Muscle of arm (tissue), 12 donors: Measurements from ENCODE around the gene SGMS1. TPM values are rescaled to one million over a fixed set of nuclear protein-coding genes. Genes with fewer than 3 reads are reported as not detected.
"Not testable (repeated sequence)": the region's sequence is repeated elsewhere in the genome, so short reads cannot be mapped to it uniquely, and the experiment has no call there.

Source experiments
- DNase-seq: peaks from one replicate; pipeline ENCODE4 v3.0.0-alpha.2; 2013
- polyA plus RNA-seq, 12 donors: library from polyadenylated mRNA; unstranded; fragments of 120-200 nt; gene quantifications; one replicate each; pipeline ENCODE4 v1.2.1, GENCODE V29; 2013; ENCODE audit not compliant: insufficient read length in 12 of 12

The SGMS1 gene
- polyA plus RNA-seq, 12 donors: 17.4 to 34.6 (median 22.1) TPM; not detected in 1

DNA sequence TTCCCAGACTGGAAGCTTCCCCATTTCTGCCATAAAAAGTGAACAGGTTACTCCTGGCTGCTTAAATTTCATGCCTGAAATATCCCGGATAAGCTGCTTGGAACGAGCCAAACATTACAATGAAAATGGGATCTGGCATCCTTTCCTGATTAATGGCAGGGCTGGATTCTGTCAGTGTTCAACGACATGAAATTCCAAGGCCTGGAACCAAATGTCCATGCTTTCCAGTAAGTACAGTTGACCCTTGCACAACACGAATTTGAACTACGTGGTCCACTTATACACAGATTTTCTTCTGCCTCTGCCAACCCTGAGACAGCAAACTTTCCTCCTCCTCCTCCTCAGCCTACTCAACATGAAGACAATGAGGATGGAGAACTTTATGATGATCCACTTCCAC lies 65.4 kb downstream of the SGMS1 start:
- DNase-seq: no peak

DNA sequence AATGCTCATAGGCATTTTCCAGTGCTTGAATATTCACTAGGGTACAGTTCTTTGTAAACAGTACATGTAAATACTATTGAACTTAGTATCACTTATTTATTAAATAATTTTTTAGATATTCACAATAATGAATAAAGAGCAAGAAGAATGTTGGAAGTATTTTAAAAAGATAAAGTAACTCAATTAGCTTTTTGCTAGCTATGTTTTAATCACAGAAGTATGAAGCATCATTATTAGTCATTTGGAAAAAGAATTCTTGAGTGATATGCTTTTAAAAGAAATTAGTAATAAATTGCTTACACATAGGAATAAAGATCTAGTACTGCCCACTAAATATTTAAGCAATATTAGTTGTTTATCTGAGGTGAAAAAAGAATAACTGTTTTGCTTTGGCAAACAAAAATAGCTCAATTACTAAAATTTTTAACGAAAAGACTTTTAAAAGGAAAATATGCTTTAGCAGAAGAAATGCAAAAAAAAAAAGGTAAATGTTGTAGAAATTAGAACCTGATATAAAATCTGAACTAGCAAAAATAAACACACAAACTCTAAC lies 66.5 kb downstream of the SGMS1 start:
- no peak for DNase-seq

DNA sequence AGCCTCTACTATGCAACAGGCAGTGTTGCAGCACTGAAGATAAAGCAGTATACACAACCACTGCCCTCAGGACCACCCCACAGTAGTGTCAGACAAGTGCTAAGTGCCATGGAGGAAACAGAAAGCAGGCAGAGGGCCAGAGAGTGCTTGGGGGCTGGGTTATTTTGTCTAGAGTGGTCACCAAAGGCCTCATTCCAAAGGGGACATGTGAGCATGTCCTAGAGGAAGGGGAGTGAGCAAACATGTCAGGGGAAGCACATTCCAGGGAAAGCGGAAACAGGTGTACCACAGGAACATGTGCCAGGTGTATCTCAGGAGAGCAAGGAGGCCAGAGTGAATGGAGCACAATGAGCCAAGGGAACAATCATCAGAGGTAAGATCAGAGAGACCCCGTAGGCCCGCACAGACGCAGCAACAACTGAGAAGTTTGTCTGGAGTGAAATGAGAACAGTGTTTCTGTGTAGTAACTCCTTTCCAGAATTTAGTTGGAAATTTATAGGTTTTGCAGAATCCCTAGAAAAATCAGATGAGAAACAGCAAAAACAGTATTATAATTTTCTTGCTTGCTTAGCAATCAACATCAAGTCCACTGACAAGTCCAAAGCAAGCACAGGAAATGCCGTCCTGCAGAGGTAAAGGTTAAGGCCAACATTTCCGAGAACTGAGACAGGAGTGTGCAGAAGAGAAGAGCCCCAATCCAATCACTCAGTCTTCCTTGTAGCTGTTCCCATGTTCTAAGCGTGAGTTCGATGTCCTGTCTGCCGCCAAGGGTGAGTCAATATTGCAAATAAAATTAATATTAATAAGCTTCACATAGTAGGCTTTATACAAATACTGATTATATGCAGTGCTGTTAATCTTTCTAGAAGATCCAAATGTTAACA lies 67.3 kb downstream of the SGMS1 start:
- DNase-seq: no peak

DNA sequence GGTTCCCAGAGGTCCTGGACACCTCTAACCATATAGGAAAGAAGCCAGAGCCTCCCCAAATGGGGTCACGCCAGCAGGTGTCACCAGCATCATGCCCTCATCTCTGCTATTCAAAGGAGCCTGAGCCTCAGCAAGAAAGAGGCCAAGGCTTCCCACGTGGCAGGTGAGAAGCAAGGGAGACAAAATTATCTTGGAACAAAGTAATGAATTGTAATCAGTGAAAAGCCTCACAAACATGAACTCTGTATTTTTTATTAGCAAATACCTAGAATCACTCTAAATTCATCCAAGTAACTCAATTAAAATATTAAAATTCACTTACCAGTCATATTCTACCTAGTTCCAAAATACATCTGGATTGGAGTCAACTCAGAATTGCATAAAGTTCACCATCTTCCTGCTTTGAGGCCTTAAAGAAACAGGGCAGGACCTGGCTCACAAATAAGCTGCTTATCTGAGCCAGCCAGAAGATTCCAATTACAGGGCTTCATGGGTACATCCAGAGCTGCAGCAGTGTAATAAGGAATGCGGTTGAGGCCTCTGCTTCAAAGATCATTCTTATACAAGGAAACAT lies 68.7 kb downstream of the SGMS1 start:
- no peak for DNase-seq

DNA sequence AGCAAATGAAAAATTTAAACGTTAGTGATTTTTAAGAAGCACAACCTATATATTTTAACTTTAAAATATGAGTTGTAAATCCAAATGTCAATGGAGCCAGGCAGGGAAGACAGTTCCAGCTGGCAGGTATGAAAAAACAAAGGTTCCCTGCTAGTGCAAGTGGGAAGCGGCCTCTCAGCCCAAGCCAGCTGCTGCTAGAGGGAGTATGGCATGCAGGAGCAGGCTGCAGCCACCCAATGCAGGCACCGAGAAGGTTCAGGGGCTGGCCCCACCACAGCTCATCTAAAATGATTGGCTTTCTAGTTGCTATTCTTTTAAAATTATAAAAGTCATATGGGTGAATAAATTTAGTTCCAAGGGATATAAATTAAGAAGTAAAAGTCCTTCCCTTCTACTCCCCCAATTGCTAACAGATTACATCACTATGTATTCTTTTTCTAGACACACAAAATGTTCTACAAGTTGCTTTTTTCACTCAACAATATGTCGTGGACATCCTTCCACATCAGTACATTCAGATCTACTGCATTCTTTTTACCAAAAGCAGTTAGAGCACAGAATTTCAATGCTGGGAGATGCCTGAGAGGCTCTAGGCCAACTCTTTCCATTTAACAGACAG lies 69.3 kb downstream of the SGMS1 start:
- no peak for DNase-seq

DNA sequence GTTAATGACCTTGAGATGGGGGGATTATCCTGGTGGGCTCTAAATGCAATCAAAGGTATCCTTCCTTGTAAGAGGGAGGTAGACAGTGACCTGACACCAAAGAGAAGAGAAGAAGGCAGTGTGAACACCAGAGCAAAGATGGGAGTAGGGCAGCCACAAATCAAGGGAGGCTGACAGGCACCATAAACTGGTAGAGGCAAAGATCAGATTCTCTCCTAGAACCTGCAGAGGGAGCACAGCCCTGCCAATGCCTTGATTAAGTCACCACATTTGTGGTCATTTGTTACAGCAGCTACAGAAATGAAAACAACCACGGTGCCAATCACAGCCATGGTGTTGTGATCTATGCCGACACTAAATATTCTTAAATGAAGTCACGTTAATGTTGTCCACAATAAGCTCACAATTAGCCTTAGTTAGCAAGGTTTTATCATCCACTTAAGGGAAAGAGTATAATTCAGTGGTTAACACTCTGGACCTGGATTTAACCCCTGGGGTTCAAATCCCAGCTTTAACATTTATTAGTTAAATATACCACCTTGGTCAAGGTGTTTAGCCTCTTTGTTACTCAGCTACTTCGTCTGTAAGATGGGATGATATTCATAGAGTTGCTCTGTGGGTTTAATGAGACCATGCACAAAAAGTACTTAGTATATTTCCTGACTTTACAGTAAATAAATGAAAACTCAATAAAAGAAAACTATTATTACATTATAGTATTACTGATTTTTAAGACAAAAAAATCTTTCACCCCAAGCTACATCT lies 70.8 kb downstream of the SGMS1 start:
- DNase-seq: no peak

DNA sequence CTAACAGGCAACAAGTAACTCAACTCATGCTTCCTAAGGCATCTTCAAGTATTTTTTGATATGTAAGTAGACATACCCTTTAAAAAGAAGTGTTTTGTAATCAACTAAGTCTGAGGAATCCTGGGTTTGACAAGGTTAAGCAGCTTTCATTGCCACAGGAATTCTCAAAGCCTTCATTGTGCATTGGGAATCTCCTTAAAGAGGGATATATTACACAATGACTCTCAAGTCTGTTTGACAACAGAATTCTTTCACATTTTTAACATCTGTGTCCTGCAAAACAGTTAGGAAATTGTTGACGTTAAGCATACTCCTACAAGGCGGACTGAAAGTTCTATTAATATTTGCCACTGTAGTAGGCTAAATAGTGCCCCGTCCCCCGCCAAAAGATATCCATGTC lies 71.4 kb downstream of the SGMS1 start:
- no peak for DNase-seq

DNA sequence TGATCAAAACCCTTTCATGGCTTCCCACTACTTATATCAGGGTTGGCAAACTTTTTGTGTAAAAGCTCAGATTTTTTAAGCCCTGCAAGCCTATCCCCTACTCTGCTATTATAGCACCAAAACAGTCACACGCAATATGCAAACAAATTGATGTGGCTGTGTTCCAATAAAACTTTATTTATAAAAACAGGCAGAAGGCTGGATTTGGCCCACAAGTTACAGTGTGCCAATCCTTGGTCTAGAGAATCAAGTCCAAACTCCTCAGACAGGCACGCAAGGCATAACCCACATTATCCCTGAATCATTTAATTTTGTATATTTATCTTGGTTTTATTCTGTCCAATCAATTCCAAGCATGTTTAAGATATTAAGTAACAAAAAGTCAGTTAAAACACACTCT lies 71.9 kb downstream of the SGMS1 start:
- no peak for DNase-seq

DNA sequence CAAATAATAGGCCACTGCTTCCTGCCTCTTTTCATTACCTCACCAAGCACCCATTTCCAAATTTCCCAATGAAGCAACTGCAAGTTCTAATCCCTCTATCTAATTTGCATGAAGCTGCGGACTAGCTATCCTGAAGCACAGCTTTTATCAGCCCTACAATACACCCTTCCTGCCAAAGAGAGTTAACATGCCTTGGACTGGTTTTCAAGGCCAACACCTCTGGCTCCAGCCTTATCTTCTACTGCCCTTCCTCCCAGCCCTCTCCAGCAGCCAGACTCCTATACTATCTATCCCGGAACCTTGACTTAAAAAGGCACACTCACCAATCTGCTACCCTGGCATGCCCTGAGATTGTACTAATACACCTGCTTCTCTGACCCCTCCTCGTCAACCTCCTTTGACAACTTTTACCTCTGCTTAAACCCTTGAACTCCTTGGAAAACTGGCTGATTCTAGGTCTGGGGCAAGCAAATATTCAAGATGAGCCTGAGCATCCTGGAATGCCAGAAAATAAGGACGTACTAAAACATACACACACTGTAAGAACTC lies 73.4 kb downstream of the SGMS1 start:
- DNase-seq: no peak

DNA sequence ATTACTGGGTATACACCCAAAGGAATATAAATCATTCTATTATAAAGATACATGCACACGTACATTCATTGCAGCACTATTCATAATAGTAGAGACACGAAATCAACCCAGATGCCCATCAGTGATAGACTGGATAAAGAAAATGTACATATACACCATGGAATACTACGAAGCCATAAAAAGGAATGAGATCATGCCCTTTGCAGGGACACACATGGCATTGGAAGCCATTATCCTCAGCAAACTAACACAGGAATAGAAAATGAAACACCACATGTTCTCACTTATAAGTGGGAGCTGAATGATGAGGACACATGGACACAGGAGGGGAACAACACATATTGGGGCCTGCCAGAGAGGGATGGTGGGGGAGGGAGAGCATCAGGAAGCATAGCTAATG lies 74.6 kb downstream of the SGMS1 start:
- not testable (repeated sequence) for DNase-seq

DNA sequence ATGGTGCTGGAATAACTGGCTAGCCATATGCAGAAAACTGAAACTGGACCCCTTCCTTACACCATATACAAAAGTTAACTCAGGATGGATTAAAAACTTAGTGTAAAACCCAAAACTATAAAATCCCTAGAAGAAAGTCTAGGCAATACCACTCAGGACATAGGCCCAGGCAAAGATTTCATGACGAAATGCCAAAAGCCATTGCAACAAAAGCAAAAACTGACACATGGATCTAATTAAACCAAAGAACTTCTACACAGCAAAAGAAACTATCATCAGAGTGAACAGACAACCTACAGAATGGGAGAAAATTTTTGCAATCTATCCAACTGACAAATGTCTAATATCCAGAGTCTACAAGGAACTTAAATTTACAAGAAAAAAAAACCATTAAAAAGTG lies 75.3 kb downstream of the SGMS1 start:
- DNase-seq: not testable (repeated sequence)

DNA sequence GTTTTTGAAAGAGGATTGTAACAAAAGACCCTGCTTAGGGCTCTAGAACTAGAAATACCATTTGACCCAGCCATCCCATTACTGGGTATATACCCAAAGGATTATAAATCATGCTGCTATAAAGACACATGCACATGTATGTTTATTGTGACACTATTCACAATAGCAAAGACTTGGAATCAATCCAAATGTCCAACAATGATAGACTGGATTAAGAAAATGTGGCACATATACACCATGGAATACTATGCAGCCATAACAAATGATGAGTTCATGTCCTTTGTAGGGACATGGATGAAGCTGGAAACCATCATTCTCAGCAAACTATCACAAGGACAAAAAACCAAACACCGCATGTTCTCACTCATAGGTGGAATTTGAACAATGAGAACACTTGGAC lies 77.5 kb downstream of the SGMS1 start:
- DNase-seq: not testable (repeated sequence)

DNA sequence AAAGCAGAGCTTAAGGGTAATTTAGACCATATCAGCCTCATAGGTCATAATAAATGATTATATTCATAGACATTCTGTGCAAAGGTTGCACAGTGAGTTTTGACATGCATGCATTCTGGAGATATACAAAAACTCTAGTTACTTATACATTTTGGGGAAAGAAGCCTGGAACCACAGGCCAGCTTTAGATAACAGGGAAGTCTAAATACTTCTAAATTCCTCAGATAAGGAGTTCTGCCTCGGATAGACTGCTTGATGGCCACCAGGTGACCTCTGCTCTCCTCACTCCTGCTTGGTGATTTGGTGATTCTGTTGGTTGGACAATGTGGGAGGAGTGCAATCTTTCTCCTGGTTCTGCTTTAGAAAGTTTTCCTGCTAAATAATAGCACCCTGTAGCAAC lies 77.9 kb downstream of the SGMS1 start:
- no peak for DNase-seq

DNA sequence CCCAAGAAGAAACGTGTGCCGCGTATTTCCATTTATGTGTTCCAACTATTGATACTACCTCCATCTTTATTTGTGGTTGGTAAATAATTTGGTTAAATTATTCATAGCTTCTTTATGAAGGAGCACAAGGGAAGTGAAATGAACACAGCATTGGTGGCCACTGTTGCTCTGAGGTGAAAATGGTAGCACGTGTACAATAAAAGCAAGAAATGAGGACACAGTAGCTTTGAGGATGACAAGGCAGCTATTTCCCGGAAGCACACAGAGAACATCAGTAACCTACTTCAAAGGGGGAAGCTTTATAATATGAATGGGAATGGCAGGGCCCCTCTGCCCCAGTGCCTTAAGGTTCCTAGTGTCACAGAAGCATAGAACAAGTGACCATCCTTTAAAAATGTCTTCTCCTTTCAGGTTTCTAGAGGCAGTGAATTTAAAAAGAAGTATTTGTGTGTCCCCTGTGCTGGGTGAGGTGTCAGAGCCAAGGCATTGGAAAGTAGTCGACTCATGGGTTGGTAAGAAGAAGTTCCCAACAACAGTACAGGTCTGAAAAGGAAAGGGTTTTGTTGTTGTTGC lies 78.8 kb downstream of the SGMS1 start:
- no peak for DNase-seq

DNA sequence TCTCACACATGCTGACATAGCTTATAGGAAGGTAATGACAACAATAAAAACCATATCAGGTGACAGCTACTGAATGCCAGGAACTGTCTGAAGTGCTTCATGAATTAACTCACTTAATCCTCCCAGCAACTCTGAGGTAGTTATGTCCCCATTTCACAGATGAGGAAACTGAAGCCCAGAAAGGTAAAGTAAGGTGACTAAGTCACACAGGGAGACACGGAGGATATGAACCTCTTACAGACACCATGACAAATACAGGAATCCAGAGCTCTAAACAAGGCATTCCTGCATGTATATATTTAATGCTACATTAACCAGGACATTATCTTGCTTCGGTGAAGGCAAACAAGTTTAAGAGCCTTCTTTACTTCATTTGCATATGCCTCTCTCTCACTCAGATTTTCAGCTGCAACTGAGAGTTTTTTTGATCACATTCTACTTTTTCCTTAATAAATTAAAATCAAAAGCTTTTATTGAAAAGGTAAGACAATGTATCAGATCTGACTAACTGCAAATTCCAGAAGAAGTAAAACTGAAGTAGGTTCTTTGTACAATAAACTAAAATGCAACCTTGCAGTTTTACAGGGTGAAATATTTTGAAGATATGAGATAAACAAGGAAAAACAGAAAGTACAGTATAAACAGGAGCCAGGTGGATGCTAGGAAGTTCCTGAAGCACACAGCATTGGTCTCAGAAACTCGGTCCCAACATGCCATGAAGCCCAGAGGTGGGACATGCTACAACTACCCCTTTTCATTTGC lies 79.5 kb downstream of the SGMS1 start:
- DNase-seq: no peak

DNA sequence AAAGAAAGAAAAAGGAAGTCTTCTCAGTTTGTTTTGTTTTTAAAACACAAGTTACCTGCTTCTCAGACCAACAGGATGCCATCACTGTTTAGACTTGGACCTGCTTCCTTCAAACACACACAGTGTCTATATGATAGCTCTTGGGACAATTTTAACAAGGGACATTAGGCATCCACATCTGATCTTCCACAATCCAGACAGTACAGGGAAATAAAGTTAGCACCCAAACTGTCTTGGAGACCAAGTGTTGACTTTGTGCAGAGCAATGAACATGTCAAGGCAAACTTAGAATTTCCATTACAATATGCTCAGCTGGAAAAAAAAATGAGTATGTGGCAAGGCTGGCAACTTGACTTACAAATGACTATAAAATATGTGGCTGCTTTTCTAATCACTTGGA lies 80.9 kb downstream of the SGMS1 start:
- DNase-seq: no peak

DNA sequence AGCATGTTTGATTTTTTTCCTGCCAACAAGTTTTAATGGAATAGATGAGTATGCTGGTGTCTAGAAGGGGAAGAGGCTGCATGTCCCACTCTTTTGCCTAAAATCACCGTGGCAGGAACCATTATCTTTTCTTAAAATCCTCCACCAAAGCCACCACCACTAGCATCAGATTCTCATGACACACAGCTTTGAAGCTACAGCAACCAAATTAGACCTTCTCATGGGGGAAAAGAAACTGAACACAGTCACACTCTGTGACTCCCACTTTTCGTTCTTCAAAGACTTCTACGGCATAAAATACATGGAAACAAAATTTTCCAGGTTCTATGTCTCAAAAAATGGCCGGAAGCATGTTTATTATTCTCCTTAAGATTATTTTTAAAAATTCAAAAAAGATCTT lies 81.8 kb downstream of the SGMS1 start:
- DNase-seq: no peak

DNA sequence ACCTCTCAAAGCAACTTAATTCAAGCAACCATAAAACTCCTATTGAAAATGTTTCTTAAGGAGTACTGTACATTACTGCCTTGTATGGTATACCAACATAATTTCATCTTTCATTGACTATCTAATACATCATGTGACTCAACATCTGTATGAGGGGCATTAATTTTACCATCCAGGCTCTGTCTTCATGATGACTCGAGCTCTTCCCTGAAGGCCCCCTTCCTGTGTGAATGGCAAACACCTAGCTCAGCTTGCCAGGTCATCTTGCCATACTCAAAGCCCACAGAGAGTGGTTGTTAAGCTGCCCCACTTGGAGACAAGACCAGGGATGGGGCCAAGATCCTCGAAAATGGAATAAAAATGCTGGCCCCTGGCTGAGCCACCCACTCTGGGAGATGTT lies 82.4 kb downstream of the SGMS1 start:
- no peak for DNase-seq

DNA sequence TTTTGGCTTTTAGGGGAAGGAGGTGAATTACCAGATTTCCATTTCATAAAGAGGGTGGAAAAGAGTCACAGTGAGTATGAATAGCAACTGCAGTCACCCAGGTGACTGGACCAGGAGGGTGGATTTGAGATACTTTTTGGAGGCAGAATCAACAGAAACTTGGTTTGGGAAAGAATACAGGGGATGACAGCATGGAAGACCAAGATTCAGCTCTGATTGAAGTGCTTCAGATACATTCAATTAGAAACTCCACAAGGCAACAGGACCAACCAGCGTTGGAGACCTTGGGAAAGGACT lies 83.0 kb downstream of the SGMS1 start:
- DNase-seq: no peak

DNA sequence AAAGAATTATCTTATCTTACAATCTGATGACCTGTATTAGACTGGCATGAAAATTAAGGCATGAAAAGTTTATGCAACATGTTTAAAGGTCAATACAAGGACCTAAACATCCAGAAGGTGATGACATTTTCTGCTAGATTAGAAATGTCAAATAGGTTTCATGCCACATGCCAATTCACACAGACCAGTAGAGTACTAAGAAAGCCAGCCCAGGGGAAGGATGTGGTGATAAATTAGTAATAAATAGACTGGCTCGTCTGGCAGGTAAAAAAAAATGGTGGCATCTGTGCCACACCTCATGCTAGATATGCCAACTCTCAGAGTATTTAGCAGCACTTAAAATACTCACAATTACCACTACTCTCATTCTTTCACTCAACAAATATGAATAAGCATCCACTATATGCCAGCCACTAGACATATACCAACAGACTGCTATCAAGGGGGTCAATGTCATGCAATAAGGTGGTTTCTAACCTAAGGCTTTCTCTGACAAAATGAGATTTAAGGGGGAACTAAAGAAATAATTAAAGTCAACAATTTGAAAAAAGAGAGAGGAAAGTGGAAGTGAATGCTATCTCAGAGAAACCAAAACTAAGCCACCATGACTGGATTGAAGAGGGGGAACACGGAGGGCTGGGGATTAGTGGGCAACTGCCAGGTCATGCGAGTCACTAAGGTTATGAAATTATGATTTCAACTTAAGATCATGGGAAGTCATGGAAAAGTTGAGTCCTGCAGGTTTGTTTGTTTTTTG lies 83.5 kb downstream of the SGMS1 start:
- no peak for DNase-seq
